GM11168 (cell line): Measurements from ENCODE around the gene FRMD4A.

Source experiments
- in situ Hi-C: fragments of 300-500 bp; cut with MboI; formaldehyde crosslinking; loops from one replicate; pipeline ENCODE4 v1.12.0; 2022; ENCODE audit warnings: low sequenced_read_pairs; ENCODE audit not compliant: unreplicated experiment

FRMD4A gene

DNA sequence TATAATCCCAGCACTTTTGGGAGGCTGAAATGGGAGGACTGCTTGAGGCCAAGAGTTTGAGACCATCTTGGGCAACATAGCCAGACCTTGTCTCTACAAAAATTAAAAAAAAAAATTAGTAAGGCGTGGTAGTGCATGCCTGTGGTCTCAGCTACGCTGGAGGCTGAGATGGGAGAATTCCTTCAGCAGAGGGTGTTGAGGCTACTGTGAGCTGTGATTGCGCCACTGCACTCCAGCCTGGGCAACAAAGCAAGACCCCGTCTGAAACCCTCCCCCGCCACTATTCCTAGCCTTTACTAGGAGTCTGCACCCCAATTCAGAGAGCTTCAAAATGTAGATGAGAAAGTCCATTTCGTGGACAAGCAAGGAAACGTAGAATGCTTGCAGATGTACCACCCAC is 648.8 kb downstream of the FRMD4A start:
- in situ Hi-C loops = no loop called here

DNA sequence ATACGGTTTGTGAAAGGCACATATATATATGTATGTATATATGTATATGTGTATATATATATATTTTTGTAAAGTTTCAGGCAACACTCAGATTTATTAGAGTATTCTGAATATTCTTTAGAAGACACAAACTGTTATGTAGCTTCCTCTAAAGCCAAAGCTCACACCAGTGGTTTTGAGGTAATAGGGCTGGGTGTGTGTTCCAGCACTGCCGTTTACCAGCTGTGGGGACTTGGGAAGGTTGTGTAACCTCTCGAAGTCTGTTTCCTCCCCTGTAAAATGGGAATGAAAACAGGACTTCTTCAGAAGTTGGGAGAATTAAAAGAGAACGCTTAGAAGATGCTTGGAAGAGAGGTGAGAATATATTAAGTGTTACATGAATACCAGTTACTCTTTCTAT is 649.2 kb downstream of the FRMD4A start:
- in situ Hi-C loops = no loop called here

DNA sequence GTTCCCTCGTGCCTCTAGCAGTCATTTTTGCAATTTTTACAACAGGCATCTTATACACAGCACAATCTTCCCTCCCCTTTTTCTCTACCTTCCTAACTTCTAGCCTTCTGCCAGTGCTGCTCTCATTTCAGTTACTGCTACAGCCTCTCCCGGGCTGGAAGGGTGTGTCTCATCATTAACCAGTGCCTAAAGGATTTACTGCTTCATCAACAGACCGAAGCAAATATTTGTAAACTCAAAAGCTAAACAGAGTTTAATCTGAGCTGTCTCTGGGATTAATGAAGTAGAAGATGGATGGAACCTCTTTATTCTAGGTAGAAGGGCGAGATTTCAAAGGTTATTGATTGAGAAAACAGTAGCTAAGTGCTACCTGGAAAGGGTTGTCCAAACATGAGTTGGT is 649.6 kb downstream of the FRMD4A start:
- in situ Hi-C loops = no loop called here

DNA sequence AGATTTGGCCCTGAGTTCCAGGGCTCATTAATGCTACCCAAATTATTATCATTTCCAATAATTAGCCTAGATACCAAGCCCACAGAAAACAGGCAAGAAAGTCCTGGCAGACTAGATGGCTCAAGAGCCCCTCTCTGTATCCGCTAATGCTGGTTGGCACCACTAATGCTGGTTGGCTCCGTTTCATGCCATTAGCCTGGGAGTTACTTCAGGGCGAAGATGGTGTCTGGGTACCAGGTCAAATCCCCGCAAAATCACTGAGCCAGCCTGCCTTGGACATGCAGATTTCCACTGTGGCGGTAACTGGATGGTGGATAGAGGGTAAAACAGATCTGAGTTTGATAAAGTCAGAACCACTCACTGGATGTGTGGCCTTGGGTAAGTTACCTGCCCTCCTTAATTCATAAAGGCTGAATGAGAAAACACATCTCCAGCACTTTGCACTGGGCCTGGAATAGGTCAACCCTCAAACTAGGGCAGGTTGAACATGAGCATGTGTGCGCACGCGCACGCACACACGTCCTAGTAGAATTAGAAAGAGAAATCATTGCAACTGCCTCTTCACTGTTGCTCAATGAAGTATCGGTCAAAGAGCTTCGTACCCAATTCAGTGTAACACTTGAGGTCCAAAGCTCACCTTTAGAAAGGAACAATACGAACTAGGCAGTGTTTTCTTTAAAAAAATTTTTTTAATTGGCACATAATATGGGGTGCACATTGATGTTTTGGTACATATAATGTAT is 652.5 kb downstream of the FRMD4A start:
- in situ Hi-C loops = no loop called here

DNA sequence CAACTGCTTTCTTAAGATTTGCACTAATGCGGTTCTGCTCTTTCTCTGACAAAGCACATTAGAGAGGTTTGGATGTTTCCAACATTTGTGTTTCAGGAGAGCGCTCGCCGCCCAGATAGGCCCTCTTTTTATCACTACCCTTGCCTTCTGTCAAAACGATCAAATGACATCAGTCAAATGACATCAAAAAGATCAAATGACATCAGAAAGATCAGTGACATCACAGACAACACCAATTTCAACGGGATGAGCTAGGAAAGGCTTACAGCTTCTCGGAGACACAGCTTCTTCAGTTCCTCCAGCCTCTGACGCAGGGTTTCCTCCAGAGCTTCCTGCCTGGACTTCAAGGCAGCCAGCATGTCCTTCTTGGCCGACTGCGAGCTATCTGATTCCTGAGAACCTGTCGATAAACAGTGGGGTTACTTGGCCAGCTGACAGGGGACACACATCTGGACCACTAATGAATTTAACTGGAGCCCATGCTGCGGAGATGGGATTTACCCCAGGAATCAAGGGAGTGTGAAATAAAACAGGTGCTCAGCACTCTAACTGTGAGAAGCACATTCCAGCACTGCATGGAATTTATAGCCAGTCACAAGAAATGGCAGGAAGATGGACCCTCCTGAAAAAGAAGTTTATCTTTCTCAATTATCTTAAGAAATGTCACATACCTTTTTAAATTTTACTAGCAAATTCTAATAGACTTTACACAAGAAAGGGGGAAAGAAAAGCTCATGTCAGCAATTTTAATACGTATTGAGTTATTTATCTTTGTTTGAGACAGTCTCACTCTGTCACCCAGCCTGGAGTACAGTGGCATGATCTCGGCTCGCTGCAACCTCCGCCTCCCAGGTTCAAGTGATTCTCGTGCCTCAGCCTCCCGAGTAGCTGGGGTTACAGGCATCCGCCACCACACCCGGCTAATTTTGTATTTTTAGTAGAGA is 655.8 kb downstream of the FRMD4A start:
- in situ Hi-C loops = no loop called here

DNA sequence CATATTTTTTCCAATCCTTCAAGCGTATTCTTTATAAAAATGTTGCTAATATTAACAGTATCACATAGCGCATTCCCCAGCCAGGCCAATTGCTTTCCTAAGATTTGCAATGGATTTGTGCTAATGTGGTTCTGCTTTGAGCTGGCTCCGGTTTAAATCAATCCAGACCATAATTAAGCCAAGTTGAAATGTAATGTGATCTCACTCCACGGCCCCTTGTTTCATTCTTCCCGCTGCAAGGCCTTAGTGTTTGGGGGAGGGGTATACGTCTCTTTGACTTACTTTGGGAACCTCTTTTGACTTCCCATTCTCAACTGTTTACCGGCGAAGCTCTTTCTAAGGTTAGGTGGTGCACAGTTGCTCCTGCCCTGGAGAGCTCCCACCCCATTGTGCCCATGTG is 657.6 kb downstream of the FRMD4A start:
- in situ Hi-C loops = no loop called here

DNA sequence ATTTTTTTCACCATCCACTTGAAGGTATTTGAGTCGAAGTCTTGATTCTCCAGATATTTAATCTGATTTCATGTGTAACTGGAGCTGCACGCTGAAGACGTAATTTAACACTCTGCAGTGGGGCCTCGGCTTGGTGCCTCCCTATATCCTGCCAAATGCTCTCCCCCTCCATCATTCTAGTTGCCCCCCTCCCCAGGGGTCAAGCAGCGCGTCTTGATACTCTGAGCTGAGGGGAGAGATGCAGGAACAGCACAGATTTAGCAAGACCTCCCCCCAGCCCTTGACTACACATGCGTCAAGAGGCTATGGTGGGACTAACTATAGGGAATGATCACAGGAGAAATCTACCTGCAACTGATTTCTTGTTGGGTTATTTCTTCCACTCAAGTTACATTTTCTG is 658.2 kb downstream of the FRMD4A start:
- in situ Hi-C loops = no loop called here

DNA sequence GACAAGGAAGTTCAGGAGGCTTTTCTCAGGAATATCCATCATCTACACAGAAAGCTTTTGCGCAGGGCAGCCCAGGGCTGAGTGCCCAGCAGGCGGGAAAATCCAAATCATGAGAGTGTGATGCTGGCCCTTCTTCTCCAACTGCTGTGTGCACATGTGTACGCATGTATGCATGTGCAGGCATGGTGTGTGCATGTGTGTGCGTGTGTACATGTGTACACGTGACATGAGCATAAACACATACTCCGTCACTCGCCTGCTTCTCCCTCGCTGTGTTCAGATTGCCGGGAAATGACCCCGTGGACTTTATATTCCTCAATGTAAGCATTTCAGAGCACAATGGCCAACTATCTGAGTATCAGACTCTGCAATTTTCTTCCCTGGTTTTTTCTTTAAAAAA is 658.8 kb downstream of the FRMD4A start:
- in situ Hi-C loops = no loop called here

DNA sequence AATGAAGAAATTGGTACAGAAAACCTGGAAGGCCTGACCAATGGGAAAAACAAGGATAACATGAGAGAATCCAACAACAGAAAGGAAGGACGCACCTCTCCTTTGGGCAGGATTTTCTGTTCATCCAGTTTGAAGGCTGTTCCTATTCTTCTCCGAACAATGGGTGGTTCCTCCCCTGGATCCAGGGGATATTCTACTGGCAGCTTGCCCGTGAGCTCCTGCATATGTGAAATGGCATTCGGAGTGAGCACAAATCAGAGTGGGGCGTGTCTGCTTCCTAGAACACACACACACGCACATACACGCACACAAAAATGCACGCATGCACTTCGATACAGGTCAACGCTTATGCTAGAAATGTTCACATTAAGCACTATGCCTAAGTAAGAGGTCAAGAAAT is 660.4 kb downstream of the FRMD4A start:
- in situ Hi-C loops = no loop called here

DNA sequence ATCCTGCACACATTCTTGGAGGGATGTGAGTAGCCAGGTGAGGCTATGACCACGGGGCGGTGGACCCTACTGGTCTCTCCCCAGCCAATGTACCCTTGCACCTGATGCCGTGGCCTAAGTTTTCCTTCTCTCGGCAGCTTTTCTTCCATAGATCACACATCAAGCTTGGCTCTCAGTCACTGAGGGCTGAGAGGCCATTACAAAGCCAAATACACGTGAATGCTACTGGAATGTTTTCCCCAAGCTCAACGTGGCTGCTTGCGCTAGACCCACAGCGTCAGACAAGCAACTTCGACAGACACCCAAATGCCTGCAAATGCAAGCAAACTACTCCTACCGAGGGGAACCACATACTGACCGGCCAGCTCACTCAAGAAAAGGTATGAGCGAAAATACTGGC is 660.8 kb downstream of the FRMD4A start:
- in situ Hi-C loops = no loop called here

DNA sequence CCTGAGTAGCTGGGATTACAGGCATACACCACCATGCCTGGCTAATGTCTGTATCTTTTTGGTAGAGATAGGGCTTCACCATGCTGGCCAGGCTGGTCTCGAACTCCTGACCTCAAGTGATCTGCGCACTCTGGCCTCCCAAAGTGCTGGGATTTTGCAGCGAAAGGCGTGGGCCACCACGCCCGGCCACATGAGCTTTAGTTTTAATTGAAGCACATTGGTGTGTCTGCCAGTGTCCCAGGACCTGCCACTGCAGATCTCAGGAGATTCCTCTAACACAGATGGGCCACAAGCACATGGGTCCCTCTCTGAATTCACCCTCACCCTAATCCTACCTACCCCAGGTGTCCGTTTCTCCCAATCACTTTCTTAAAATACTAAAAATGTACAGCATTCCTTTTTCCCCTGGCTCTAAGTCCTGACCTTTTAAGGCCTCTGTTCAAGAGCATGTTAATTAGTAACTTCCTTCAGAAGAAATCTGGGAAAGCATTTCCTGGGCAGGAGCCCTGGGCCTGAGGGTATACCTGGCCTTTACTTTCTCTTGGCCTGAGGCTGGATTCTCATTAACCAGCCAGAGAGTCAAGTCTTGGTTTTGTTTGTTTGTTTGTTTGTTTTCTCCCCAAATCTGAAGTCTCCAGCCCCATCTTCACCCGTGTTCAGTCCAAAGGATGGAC is 661.4 kb downstream of the FRMD4A start:
- in situ Hi-C loops = no loop called here

DNA sequence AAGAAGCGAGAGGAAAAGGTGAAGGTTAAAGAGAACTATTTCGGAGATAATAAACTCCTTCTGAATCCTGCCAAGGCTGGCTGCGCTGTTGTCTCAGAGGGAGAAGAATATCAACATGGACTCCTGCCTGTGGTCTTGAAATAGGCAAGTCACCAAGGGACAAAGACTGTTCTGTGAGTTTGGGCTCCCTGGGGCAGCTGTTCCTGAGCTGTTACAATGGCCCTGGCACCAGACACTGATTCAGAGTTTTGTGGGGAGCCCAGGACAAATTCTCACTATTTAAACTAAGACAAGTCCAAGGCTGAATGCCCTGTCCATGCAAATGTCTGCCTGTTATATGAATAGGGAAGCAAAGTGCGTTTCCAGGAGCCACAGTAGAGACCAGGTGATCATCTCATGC is 662.6 kb downstream of the FRMD4A start:
- in situ Hi-C loops = no loop called here

DNA sequence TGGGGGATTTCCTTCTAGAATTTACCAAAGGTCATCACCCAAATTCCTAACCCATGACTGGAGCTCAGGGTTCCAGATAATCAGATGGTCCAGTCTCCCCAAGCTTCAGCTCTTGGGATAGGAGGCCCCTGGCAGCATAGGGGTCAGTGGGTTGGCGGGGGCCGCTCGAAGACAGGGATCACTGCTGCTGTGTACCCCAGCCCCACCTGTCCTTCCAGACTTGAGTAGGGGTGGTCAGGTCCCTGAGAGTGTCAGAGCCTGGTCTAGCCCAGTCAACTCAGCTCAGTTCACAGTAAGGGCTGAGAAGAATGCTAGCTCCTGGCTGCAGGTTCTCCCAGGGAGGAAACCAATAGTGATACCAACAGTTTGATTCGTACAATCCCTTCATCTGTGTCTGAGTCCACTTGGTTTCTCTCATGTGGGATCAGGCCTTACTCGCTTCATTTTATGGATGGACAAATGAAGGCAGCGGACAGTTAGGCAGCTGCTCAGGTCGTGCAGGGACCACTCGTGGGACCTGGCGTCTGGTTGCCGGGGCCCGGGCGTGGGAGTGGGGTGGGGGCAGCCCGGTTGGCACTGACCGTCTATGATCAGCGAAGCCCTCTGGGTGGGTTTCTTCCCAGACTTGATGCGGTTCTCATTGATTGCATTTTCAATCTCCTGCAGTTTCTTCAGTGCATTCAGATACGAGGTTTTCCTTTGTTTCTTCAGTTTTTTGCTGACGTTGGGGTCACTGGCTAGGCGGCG is 665.0 kb downstream of the FRMD4A start:
- in situ Hi-C loops = no loop called here

DNA sequence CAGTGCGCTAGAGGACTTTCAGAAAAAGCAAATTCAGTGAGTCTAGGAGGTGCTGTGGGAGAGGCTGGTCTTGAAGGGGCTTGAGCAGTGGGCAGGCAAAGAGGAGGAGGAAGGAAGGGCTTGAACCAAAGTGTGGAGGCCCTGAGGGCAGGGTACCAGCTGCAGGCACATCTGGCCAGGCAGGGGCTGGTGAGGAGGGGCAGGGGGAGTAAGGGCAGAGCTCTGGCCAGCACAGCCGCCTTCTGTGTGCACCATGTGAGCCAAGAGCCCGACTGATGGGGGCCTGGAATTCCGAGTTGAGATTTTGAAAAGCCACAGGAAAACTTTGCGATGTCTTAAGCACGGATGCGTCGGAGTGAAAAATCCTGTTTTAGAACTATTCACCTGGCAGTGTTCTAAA is 669.5 kb downstream of the FRMD4A start:
- in situ Hi-C loops = no loop called here

DNA sequence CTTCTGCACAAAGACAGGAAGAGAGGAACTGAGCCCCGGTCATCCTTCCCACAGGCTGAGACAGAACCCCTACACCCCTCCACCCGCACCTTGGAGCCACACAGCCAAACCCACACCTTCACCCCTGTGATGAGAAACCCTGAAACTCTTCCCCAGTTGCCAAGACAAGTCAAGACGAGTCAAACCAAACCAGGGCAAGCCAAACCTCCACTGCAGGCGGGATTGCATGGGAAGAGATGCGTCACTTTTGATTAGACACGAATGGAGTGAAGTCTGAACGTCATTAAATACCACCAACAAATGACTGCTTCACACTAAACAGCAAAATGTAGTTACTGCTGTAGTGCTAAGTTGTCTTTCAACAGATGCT is 670.2 kb downstream of the FRMD4A start:
- in situ Hi-C loops = no loop called here

DNA sequence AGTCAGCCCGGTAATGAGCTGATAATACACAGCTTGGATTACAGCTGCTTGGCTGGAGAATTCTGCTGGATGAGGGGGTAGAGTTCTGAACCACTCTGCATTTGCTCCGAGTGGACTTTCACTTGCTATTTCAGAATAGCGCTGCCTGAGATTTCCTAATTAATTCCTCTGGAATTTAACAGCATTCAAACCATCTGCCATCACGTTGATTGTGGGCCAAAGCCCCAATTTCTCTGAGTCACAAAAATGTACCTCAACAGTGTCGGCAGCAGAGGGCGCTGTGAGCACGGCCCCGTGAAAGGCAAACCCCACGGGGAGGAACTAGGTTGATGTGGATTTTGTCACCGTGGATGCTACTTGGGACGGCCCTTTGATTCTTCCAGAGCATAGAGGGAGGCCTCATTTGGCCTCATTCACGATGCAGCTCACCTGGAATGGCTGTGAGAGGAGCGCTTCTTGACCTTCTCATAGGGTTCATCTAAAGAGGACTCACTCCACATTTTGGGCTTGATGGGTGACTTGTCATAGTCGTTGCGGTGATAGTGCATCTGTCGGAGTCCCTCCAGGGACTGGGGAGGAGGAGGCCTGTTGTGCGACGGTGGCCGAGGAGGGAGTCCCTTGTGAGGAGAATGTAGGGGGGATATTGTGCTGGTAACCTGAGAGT is 670.7 kb downstream of the FRMD4A start:
- in situ Hi-C loops = no loop called here

DNA sequence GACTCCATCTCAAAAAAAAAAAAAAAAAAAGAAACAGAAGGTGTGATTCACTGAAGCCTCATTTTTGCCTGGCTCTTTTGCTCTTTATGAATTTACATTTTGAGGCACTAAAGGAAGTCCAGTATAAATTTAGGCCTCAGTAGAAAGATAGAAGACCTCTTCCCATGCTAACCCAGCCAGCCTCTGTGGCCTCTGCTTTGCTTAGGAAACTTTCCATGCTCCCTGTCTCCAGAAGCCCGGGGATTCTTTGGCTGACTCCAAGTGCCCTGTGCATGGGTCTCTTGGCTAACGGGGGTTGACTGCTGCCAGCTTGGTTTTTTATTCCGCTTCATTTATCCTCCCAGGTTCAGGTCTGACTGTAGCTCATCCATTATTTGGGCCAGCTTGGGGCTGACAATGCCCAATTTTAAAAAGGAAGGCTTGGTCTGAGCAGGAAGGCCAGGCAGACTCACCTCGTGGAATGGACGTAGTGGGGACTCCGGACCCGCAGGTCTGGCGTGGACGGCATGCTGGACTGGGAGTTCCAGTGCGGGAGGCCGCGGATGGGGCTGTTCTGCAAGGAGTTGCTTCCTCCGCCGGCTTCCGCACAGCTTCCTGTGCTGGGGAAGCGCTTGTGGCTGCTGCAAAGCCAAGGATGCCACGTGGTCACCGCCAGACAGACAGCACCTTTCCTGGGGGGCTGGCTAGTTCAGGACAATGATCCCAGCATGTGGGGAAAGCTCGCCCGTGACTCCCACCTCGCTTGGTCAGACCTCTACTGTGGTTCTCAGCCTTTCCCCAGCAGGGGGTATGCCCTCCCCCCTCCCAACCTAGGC is 671.6 kb downstream of the FRMD4A start:
- in situ Hi-C loops = no loop called here

DNA sequence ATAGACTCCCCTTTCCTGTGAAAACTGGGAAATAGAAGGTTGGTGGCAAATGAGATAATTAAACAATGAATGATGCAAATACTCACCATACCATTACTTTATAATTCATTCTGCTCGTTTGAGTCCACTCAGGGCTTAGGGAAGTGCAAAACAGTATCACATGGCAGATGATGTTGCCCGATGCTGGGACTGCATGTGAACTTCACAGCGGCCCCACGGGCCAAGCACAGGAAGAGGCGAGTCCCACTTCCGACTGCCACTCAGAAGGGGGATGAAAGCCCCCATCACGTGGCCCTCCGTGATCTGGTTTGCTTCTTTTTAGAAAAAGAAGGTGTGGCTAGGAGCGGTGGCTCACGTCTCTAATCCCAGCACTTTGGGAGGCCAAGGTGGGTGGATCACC is 672.5 kb downstream of the FRMD4A start:
- in situ Hi-C loops = no loop called here

DNA sequence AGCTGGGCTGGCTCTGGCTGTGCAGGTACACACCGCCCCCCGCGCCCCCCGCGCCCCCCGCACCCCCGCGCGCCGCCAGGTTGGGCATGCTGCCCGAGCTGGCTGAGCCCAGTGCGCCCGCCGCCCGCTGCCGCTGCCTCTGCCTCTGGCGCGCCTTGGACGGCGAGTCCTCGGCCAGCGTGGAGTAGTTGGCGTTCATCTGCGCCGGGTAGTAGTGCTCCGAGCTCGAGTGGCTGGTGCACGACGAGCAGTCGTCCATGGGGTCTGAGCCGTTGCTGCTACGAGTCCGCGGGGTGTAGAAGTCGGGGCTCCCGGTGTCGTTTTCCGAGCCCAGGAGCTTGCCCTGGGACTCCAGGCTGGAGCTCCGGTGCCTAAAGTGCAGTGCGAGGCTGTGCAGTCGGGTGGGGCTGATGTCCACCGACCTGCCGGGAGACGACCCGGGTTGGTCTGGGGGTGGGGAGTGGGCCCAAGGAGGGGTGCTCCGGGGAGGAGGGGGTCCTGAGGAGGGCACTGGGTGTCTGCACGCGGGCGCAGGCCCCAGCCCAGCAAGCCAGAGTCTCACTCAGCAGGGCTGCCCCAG is 673.5 kb downstream of the FRMD4A start:
- in situ Hi-C loops = no loop called here
